Uterus (tissue), 4 donors: ENCODE results near the gene SIMC1. TPM values are rescaled to one million over a fixed set of nuclear protein-coding genes. Genes with fewer than 3 reads are reported as not detected.

Source experiments
- DNase-seq, 2 donors: peaks; one replicate each; pipeline ENCODE4 v3.0.0-alpha.2; 2019 to 2020
- H3K27ac ChIP-seq, 2 donors: fragments of 200-600 bp; sonication (generic); 1 replicate in 1 of 2; 2 replicates in 1 of 2; pipeline ENCODE4 v1.5.1; 2016 to 2018
- H3K27me3 ChIP-seq, 2 donors: fragments of 200-600 bp; sonication (generic); one replicate each; pipeline ENCODE4 v1.5.1; 2018 to 2019; ENCODE audit warnings: control low read depth in 1 of 2
- H3K36me3 ChIP-seq, 2 donors: fragments of 200-600 bp; sonication (generic); one replicate each; pipeline ENCODE4 v1.5.1; 2019; ENCODE audit warnings: control low read depth in 1 of 2
- H3K4me1 ChIP-seq, 2 donors: fragments of 200-600 bp; sonication (generic); one replicate each; pipeline ENCODE4 v1.5.1; 2018 to 2019; ENCODE audit warnings: control low read depth in 1 of 2
- H3K4me3 ChIP-seq, 2 donors: fragments of 200-600 bp; sonication (generic); 1 replicate in 1 of 2; 2 replicates in 1 of 2; pipeline ENCODE4 v1.5.1; 2018 to 2019; ENCODE audit warnings: mild to moderate bottlenecking in 1 of 2
- H3K9me3 ChIP-seq, 2 donors: fragments of 200-600 bp; sonication (generic); one replicate each; pipeline ENCODE4 v1.5.1; 2019; ENCODE audit warnings: control low read depth in 1 of 2
- CTCF ChIP-seq, 4 experiments: fragments of 200-600 bp in 2 of 4; fragments of 450-650 bp in 2 of 4; sonication (generic) in 2 of 4; IDR thresholded peaks; one replicate each; pipeline ENCODE4 v1.5.1; 2016 to 2019; ENCODE audit warnings: antibody characterized with exemption in 4 of 4, mild to moderate bottlenecking in 2 of 4, moderate library complexity in 1 of 4
- POLR2A ChIP-seq, 2 donors: fragments of 450-650 bp; IDR thresholded peaks; one replicate each; pipeline ENCODE4 v1.6.1; 2016; ENCODE audit warnings: antibody characterized with exemption in 2 of 2, mild to moderate bottlenecking in 1 of 2, moderate library complexity in 1 of 2
- intact Hi-C: fragments of 100-400 bp; cut with DNase I; formaldehyde crosslinking; loops from one replicate; pipeline ENCODE4 v1.15.1; 2023; ENCODE audit warnings: low total_unique reads
- total RNA-seq, 4 donors: library from RNA; depleted of rRNA in 3 of 4; stranded (reverse); fragments of >200 nt in 3 of 4; gene quantifications; one replicate each; pipeline versions ENCODE4 v1.1.0 to v1.2.4, GENCODE V29; 2014 to 2023
- donor health status: DM: yes; HTN: yes; CAD: no.

SIMC1 gene
- total RNA-seq, 4 donors from 2014 or later = 1.5 to 43.0 (median 14.9) TPM

- Histone ChIP-seq H3K9me3 (no peaks in the 10 kb centered on the region), H3K27ac (no peak overlapping the region), H3K27me3 (no peaks in the 10 kb centered on the region), H3K36me3 (no peaks in the 10 kb centered on the region), H3K4me3 (no peak overlapping the region), H3K4me1 (no peaks in the 10 kb centered on the region)
- peak in 1 of 2 donors; percentile 38 for DNase-seq
- TF ChIP-seq POLR2A (IDR thresholded peaks at IDR 0.05) = no peak
- intact Hi-C loops = no loop called here
Observed at GRCh38 chr5:176373100-176373818, 135.0 kb downstream of the SIMC1 start.

GRCh38 chr5:176379881-176380280 is 141.7 kb downstream of the SIMC1 start:
- no peaks in the 10 kb centered on the region for H3K27me3 ChIP-seq
- H3K4me3 ChIP-seq = no peak overlapping the region
- H3K36me3 ChIP-seq = no peaks in the 10 kb centered on the region
- H3K9me3 ChIP-seq = no peaks in the 10 kb centered on the region
- DNase-seq = no peak
- intact Hi-C loops = no loop called here
- TF ChIP-seq CTCF (IDR thresholded peaks at IDR 0.05) (no peak), POLR2A (IDR thresholded peaks at IDR 0.05) (no peak)
- no peak overlapping the region for H3K27ac ChIP-seq
- no peaks in the 10 kb centered on the region for H3K4me1 ChIP-seq

- no peak overlapping the region for H3K4me3 ChIP-seq
- H3K27me3 ChIP-seq = no peaks in the 10 kb centered on the region
- no peak overlapping the region for H3K27ac ChIP-seq
- DNase-seq = no peak
- no peaks in the 10 kb centered on the region for H3K36me3 ChIP-seq
- no peaks in the 10 kb centered on the region for H3K4me1 ChIP-seq
- H3K9me3 ChIP-seq = no peaks in the 10 kb centered on the region
- TF ChIP-seq CTCF (IDR thresholded peaks at IDR 0.05) (no peak), POLR2A (IDR thresholded peaks at IDR 0.05) (no peak)
- intact Hi-C loops = no loop called here
Observed at GRCh38 chr5:176381423-176381822, 143.2 kb downstream of the SIMC1 start.

- H3K27ac ChIP-seq = no peak overlapping the region
Observed at GRCh38 chr5:176381979-176382378, 143.8 kb downstream of the SIMC1 start.

GRCh38 chr5:176382721-176383120 is 144.5 kb downstream of the SIMC1 start:
- Histone ChIP-seq H3K27ac (no peak overlapping the region), H3K4me1 (peaks cover 0 to 5% of the 10 kb centered on the region in 2 donors), H3K27me3 (no peaks in the 10 kb centered on the region), H3K4me3 (no peak overlapping the region), H3K9me3 (no peaks in the 10 kb centered on the region), H3K36me3 (no peaks in the 10 kb centered on the region)
- DNase-seq = peak in 1 of 2 donors; percentile 2
- TF ChIP-seq CTCF (IDR thresholded peaks at IDR 0.05) (no peak), POLR2A (IDR thresholded peaks at IDR 0.05) (no peak)
- intact Hi-C loops = no loop called here

More at GRCh38 chr5:176381979-176382378, 143.8 kb downstream of the SIMC1 start:
- no peaks in the 10 kb centered on the region for H3K36me3 ChIP-seq
- H3K27me3 ChIP-seq = no peaks in the 10 kb centered on the region
- no peaks in the 10 kb centered on the region for H3K9me3 ChIP-seq
- intact Hi-C loops = no loop called here
- no peak overlapping the region for H3K4me3 ChIP-seq
- TF ChIP-seq CTCF (IDR thresholded peaks at IDR 0.05) (no peak), POLR2A (IDR thresholded peaks at IDR 0.05) (no peak)
- no peaks in the 10 kb centered on the region for H3K4me1 ChIP-seq
- DNase-seq = peak in 1 of 2 donors; percentile 5
